Measurements from ENCODE around the gene ADCY9. TPM values are rescaled to one million over a fixed set of nuclear protein-coding genes. Genes with fewer than 3 reads are reported as not detected.
"Not testable (repeated sequence)": the region's sequence is repeated elsewhere in the genome, so short reads cannot be mapped to it uniquely, and the experiment has no call there.

The ADCY9 gene
- total RNA-seq, 1 donor from 2014 or later = 11.4 TPM

GRCh38 chr16:4153364-4153763 lies 37.1 kb upstream of the ADCY9 start:
- not testable (repeated sequence) for H3K4me1 ChIP-seq (ENCODE audit: insufficient read depth, low read length); H3K9me3 ChIP-seq (ENCODE audit: insufficient read depth, low read depth, low read length); H2AFZ ChIP-seq (ENCODE audit: low read depth, low read length); H4K20me1 ChIP-seq (ENCODE audit: insufficient read depth, low read length); H3K9ac ChIP-seq (ENCODE audit: low read length); H3K27ac Mint-ChIP-seq (ENCODE audit: unreplicated experiment); H3K27me3 ChIP-seq (ENCODE audit: insufficient read depth, low read length); H3K79me2 ChIP-seq (ENCODE audit: insufficient read depth, low read length); H3K4me3 Mint-ChIP-seq (ENCODE audit: unreplicated experiment); H3K36me3 ChIP-seq (ENCODE audit: insufficient read depth, low read length); H3K4me3 ChIP-seq (ENCODE audit: insufficient read depth, low read depth, low read length); FAIRE-seq; H3K4me1 Mint-ChIP-seq (ENCODE audit: low read depth, unreplicated experiment); H3K27ac ChIP-seq (ENCODE audit: low read depth, low read length); DNase-seq (ENCODE audit: low read depth); H3K4me2 ChIP-seq (ENCODE audit: low read length); H3K9me3 Mint-ChIP-seq (ENCODE audit: unreplicated experiment); H3K36me3 Mint-ChIP-seq (ENCODE audit: low read depth, unreplicated experiment)
- H3K27me3 Mint-ChIP-seq (ENCODE audit: low read depth, unreplicated experiment) = peaks cover 21% of the 10 kb centered on the region

- no peak overlapping the region for H3K27ac ChIP-seq (ENCODE audit: low read depth, low read length)
- no peak overlapping the region for H2AFZ ChIP-seq (ENCODE audit: low read depth, low read length)
- H3K36me3 ChIP-seq (ENCODE audit: insufficient read depth, low read length) = no peaks in the 10 kb centered on the region
- Mint-ChIP-seq H3K27ac (ENCODE audit: unreplicated experiment) (no peak overlapping the region), H3K27me3 (ENCODE audit: low read depth, unreplicated experiment) (peaks cover 17% of the 10 kb centered on the region), H3K4me3 (ENCODE audit: unreplicated experiment) (no peak overlapping the region), H3K36me3 (ENCODE audit: low read depth, unreplicated experiment) (no peaks in the 10 kb centered on the region), H3K4me1 (ENCODE audit: low read depth, unreplicated experiment) (no peaks in the 10 kb centered on the region), H3K9me3 (ENCODE audit: unreplicated experiment) (no peaks in the 10 kb centered on the region)
- H3K27me3 ChIP-seq (ENCODE audit: insufficient read depth, low read length) = peaks cover 4% of the 10 kb centered on the region
- H3K4me2 ChIP-seq (ENCODE audit: low read length) = no peak overlapping the region
- FAIRE-seq (no peak), DNase-seq (ENCODE audit: low read depth) (no peak)
- H3K9me3 ChIP-seq (ENCODE audit: insufficient read depth, low read depth, low read length) = peaks cover 5% of the 10 kb centered on the region
- no peaks in the 10 kb centered on the region for H4K20me1 ChIP-seq (ENCODE audit: insufficient read depth, low read length)
- no peaks in the 10 kb centered on the region for H3K79me2 ChIP-seq (ENCODE audit: insufficient read depth, low read length)
- H3K9ac ChIP-seq (ENCODE audit: low read length) = no peak overlapping the region
- H3K4me3 ChIP-seq (ENCODE audit: insufficient read depth, low read depth, low read length) = no peak overlapping the region
- TF ChIP-seq EZH2 (IDR thresholded peaks at IDR 0.05; ENCODE audit: insufficient read depth, low read length) (no peak), CTCF (IDR thresholded peaks at IDR 0.05; ENCODE audit: insufficient read depth, low read depth, low read length) (no peak)
- no peaks in the 10 kb centered on the region for H3K4me1 ChIP-seq (ENCODE audit: insufficient read depth, low read length)
Observed at GRCh38 chr16:4152267-4152666, 36.0 kb upstream of the ADCY9 start.

GRCh38 chr16:4147236-4147635 lies 31.0 kb upstream of the ADCY9 start:
- Histone ChIP-seq H2AFZ (ENCODE audit: low read depth, low read length) (no peak overlapping the region), H3K4me1 (ENCODE audit: insufficient read depth, low read length) (no peaks in the 10 kb centered on the region), H3K27ac (ENCODE audit: low read depth, low read length) (no peak overlapping the region), H3K36me3 (ENCODE audit: insufficient read depth, low read length) (no peaks in the 10 kb centered on the region), H3K9me3 (ENCODE audit: insufficient read depth, low read depth, low read length) (peaks cover 3% of the 10 kb centered on the region), H3K4me2 (ENCODE audit: low read length) (no peak overlapping the region), H3K27me3 (ENCODE audit: insufficient read depth, low read length) (peaks cover 4% of the 10 kb centered on the region), H4K20me1 (ENCODE audit: insufficient read depth, low read length) (no peaks in the 10 kb centered on the region), H3K9ac (ENCODE audit: low read length) (no peak overlapping the region), H3K79me2 (ENCODE audit: insufficient read depth, low read length) (no peaks in the 10 kb centered on the region), H3K4me3 (ENCODE audit: insufficient read depth, low read depth, low read length) (no peak overlapping the region)
- H3K4me1 Mint-ChIP-seq (ENCODE audit: low read depth, unreplicated experiment) = no peaks in the 10 kb centered on the region
- no peaks in the 10 kb centered on the region for H3K27me3 Mint-ChIP-seq (ENCODE audit: low read depth, unreplicated experiment)
- FAIRE-seq (no peak), DNase-seq (ENCODE audit: low read depth) (no peak)
- H3K9me3 Mint-ChIP-seq (ENCODE audit: unreplicated experiment) = peaks cover 2% of the 10 kb centered on the region
- no peak overlapping the region for H3K4me3 Mint-ChIP-seq (ENCODE audit: unreplicated experiment)
- no peak overlapping the region for H3K27ac Mint-ChIP-seq (ENCODE audit: unreplicated experiment)
- no peaks in the 10 kb centered on the region for H3K36me3 Mint-ChIP-seq (ENCODE audit: low read depth, unreplicated experiment)
- TF ChIP-seq EZH2 (IDR thresholded peaks at IDR 0.05; ENCODE audit: insufficient read depth, low read length) (no peak), CTCF (IDR thresholded peaks at IDR 0.05; ENCODE audit: insufficient read depth, low read depth, low read length) (no peak)

Measured in astrocyte (in vitro differentiated cells and primary cell).